Liver (tissue), 9 donors: Measurements from ENCODE around the gene LCK. TPM values are rescaled to one million over a fixed set of nuclear protein-coding genes. Genes with fewer than 3 reads are reported as not detected.

Experiments
- DNase-seq: peaks from one replicate; pipeline ENCODE4 v3.0.0-alpha.2; 2017; ENCODE audit warnings: low spot score
- H3K27ac ChIP-seq, 2 donors: one replicate each; pipeline ENCODE4 v1.7.0; 2013; ENCODE audit warnings: inconsistent platforms in 2 of 2, low read length in 2 of 2, control low read depth in 1 of 2, low read depth in 1 of 2, mild to moderate bottlenecking in 1 of 2
- H3K27me3 ChIP-seq, 4 donors: one replicate each; pipeline versions ENCODE4 v1.6.1 to v1.7.0; 2013; ENCODE audit warnings: low read length in 3 of 4, inconsistent platforms in 1 of 4, mild to moderate bottlenecking in 1 of 4, moderate library complexity in 1 of 4; ENCODE audit not compliant: control insufficient read depth in 4 of 4, insufficient read depth in 4 of 4
- H3K36me3 ChIP-seq, 4 donors: one replicate each; pipeline versions ENCODE4 v1.6.1 to v1.7.0; 2013; ENCODE audit warnings: low read length in 3 of 4, mild to moderate bottlenecking in 3 of 4, low read depth in 1 of 4, moderate library complexity in 1 of 4; ENCODE audit not compliant: control insufficient read depth in 4 of 4, insufficient read depth in 3 of 4
- H3K4me1 ChIP-seq, 4 donors: one replicate each; pipeline versions ENCODE4 v1.6.1 to v1.7.0; 2013; ENCODE audit warnings: low read length in 3 of 4, mild to moderate bottlenecking in 3 of 4, moderate library complexity in 1 of 4; ENCODE audit not compliant: control insufficient read depth in 4 of 4, insufficient read depth in 4 of 4
- H3K4me3 ChIP-seq, 3 donors: one replicate each; pipeline versions ENCODE4 v1.6.1 to v1.7.0; 2013; ENCODE audit warnings: low read length in 3 of 3, control low read depth in 1 of 3, low read depth in 1 of 3, mild to moderate bottlenecking in 1 of 3
- H3K9ac ChIP-seq, 2 donors: one replicate each; pipeline ENCODE4 v1.7.0; 2013; ENCODE audit warnings: low read length in 2 of 2, mild to moderate bottlenecking in 2 of 2, moderate library complexity in 2 of 2, control low read depth in 1 of 2, low read depth in 1 of 2
- H3K9me3 ChIP-seq, 4 donors: one replicate each; pipeline versions ENCODE4 v1.6.1 to v1.7.0; 2013; ENCODE audit warnings: low read length in 3 of 4; ENCODE audit not compliant: control insufficient read depth in 4 of 4
- CTCF ChIP-seq: fragments of 150-350 bp; IDR thresholded peaks from 2 replicates; pipeline ENCODE4 v1.5.1; 2017; ENCODE audit warnings: improper control_type of control experiment, low read depth, low read length; ENCODE audit not compliant: missing input control
- EGR1 ChIP-seq, 2 donors: IDR thresholded peaks; 2 replicates each; pipeline ENCODE4 v1.6.1; 2016 to 2018; ENCODE audit warnings: antibody characterized with exemption in 2 of 2, low read depth in 2 of 2
- FOXA1 ChIP-seq: IDR thresholded peaks from 2 replicates; pipeline ENCODE4 v1.6.1; 2016; ENCODE audit warnings: antibody characterized with exemption
- FOXA2 ChIP-seq: IDR thresholded peaks from 2 replicates; pipeline ENCODE4 v1.6.1; 2016; ENCODE audit warnings: antibody characterized with exemption
- GABPA ChIP-seq, 2 donors: IDR thresholded peaks in 1 of 2; conservative IDR thresholded peaks in 1 of 2; 2 replicates each; pipeline ENCODE4 v1.6.1; 2016; ENCODE audit warnings: antibody characterized with exemption in 2 of 2, mild to moderate bottlenecking in 1 of 2, moderate library complexity in 1 of 2
- HNF4A ChIP-seq, 2 donors: conservative IDR thresholded peaks; 2 replicates each; pipeline ENCODE4 v1.6.1; 2016; ENCODE audit warnings: antibody characterized with exemption in 2 of 2, mild to moderate bottlenecking in 2 of 2
- HNF4G ChIP-seq: IDR thresholded peaks from 2 replicates; pipeline ENCODE4 v1.6.1; 2016; ENCODE audit warnings: antibody characterized with exemption
- JUND ChIP-seq, 2 donors: IDR thresholded peaks; 2 replicates each; pipeline ENCODE4 v1.6.1; 2016; ENCODE audit warnings: antibody characterized with exemption in 2 of 2
- NR2F2 ChIP-seq: IDR thresholded peaks from 2 replicates; pipeline ENCODE4 v1.6.1; 2016; ENCODE audit warnings: antibody characterized with exemption
- RAD21 ChIP-seq, 2 donors: IDR thresholded peaks; 2 replicates each; pipeline ENCODE4 v1.6.1; 2016; ENCODE audit warnings: antibody characterized with exemption in 2 of 2, mild to moderate bottlenecking in 2 of 2
- RXRA ChIP-seq, 2 donors: IDR thresholded peaks; 2 replicates each; pipeline ENCODE4 v1.6.1; 2017 to 2018; ENCODE audit warnings: antibody characterized with exemption in 2 of 2, mild to moderate bottlenecking in 1 of 2
- SP1 ChIP-seq: IDR thresholded peaks from 2 replicates; pipeline ENCODE4 v1.6.1; 2018; ENCODE audit warnings: antibody characterized with exemption, mild to moderate bottlenecking
- TAF1 ChIP-seq: conservative IDR thresholded peaks from 2 replicates; pipeline ENCODE4 v1.6.1; 2016; ENCODE audit warnings: antibody characterized with exemption, mild to moderate bottlenecking
- YY1 ChIP-seq: IDR thresholded peaks from 2 replicates; pipeline ENCODE4 v1.6.1; 2016; ENCODE audit warnings: antibody characterized with exemption, mild to moderate bottlenecking
- WGBS: extraction: QIAGEN DNeasy Blood & Tissue Kit; methylation state at CpG from one replicate; pipeline ENCODE4 v1.1.7; 2013; 5-methylcytosine and 5-hydroxymethylcytosine counted together
- polyA plus RNA-seq, 2 donors: library from polyadenylated mRNA; stranded (reverse) in 1 of 2; unstranded in 1 of 2; fragments of 200-250 nt in 1 of 2; fragments of >200 nt in 1 of 2; fragmentation: Nextera tagmentation in 1 of 2; extraction: Ambion mirVana in 1 of 2; gene quantifications; one replicate each; pipeline versions ENCODE4 v1.2.1 to v1.2.3, GENCODE V29; 2013 to 2015
- total RNA-seq, 2 donors: library from RNA; depleted of rRNA; stranded (reverse); fragments of >200 nt; gene quantifications; one replicate each; pipeline ENCODE4 v1.2.3, GENCODE V29; 2014
- TF ChIP-seq, protein P1 (sequence below): IDR thresholded peaks from 2 replicates; pipeline ENCODE4 v1.6.1; 2016; ENCODE audit warnings: antibody characterized with exemption
- TF ChIP-seq, protein P2 (sequence below): IDR thresholded peaks from 2 replicates; pipeline ENCODE4 v1.6.1; 2016; ENCODE audit warnings: antibody characterized with exemption, mild to moderate bottlenecking
- TF ChIP-seq, protein P3 (sequence below): IDR thresholded peaks from 2 replicates; pipeline ENCODE4 v1.6.1; 2016; ENCODE audit warnings: antibody characterized with exemption
- TF ChIP-seq, protein P4 (sequence below): IDR thresholded peaks from 2 replicates; pipeline ENCODE4 v1.6.1; 2016; ENCODE audit warnings: antibody characterized with exemption
- donor health status: healthy.
- donor health status: healthy.
- donor health status: healthy.
- donor health status: healthy.
- donor health status: healthy.

Gene LCK
- total and polyA plus RNA-seq, 4 donors = 0.93 to 3.8 (median 1.2) TPM

DNA sequence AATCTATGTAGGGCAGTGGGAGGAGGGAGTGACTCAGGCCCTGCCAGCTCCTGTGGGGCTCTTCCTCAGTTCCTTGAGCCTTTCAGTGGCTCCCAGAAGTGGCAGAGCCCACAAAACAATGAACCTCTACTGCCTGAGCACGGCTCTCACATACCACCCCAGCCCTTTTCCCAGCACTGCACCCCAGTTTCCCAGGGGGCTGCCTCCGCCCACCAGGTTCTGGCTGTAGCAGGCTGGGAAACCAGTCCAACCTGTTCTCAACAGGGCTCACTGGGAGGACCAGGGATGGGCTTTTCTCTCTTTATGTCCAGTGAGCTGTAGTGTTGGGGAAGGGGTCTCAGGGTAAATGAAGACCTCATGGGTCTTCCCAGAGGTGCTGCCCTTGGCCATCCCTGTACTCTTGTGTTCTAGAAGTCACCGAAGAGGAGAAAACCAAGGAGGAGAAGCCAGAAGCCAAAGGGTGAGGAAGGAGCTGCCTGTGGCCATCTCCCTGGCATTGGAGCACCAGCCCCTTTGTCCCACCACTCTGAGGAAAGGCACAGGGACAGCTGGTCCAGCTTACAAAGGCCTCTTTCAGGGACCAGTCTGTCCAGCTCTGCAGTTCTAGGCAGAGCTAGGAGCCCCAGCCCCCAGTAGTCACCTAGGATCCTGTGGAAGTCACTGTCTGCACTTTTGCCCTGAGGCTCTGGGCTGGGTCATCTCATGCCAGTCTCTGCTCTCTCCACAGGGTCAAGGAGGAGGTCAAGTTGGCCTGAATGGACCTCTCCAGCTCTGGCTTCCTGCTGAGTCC lies 81.4 kb downstream of the LCK start:
- Histone ChIP-seq H3K27me3 (no peaks in the 10 kb centered on the region), H3K27ac (no peak overlapping the region), H3K36me3 (peaks cover 1 to 55% (median 34%) of the 10 kb centered on the region in 4 donors), H3K4me3 (no peak overlapping the region), H3K9me3 (no peaks in the 10 kb centered on the region), H3K9ac (no peak overlapping the region), H3K4me1 (peaks cover 2 to 19% (median 8%) of the 10 kb centered on the region in 4 donors)
- no peak for TF ChIP-seq RXRA (IDR thresholded peaks at IDR 0.05)
- TF ChIP-seq, protein P1, sequence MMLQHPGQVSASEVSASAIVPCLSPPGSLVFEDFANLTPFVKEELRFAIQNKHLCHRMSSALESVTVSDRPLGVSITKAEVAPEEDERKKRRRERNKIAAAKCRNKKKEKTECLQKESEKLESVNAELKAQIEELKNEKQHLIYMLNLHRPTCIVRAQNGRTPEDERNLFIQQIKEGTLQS = no peak
- TF ChIP-seq HNF4G = no peak
- no peak for TF ChIP-seq RAD21 (IDR thresholded peaks at IDR 0.05)
- no peak for TF ChIP-seq NR2F2
- TF ChIP-seq CTCF = no peak
- no peak for TF ChIP-seq FOXA1
- TF ChIP-seq EGR1 (IDR thresholded peaks at IDR 0.05; ENCODE audit: low read depth in 2 of 2) = no peak
- TF ChIP-seq HNF4A (conservative IDR thresholded peaks at IDR 0.05) = no peak
- TF ChIP-seq TAF1 = no peak
- no peak for TF ChIP-seq GABPA (IDR thresholded peaks at IDR 0.05 in 1 of 2, conservative IDR thresholded peaks at IDR 0.05 in 1 of 2)
- TF ChIP-seq JUND (IDR thresholded peaks at IDR 0.05) = no peak
- TF ChIP-seq YY1 = no peak
- no peak for TF ChIP-seq SP1
- TF ChIP-seq FOXA2 = no peak
- TF ChIP-seq, protein P2, sequence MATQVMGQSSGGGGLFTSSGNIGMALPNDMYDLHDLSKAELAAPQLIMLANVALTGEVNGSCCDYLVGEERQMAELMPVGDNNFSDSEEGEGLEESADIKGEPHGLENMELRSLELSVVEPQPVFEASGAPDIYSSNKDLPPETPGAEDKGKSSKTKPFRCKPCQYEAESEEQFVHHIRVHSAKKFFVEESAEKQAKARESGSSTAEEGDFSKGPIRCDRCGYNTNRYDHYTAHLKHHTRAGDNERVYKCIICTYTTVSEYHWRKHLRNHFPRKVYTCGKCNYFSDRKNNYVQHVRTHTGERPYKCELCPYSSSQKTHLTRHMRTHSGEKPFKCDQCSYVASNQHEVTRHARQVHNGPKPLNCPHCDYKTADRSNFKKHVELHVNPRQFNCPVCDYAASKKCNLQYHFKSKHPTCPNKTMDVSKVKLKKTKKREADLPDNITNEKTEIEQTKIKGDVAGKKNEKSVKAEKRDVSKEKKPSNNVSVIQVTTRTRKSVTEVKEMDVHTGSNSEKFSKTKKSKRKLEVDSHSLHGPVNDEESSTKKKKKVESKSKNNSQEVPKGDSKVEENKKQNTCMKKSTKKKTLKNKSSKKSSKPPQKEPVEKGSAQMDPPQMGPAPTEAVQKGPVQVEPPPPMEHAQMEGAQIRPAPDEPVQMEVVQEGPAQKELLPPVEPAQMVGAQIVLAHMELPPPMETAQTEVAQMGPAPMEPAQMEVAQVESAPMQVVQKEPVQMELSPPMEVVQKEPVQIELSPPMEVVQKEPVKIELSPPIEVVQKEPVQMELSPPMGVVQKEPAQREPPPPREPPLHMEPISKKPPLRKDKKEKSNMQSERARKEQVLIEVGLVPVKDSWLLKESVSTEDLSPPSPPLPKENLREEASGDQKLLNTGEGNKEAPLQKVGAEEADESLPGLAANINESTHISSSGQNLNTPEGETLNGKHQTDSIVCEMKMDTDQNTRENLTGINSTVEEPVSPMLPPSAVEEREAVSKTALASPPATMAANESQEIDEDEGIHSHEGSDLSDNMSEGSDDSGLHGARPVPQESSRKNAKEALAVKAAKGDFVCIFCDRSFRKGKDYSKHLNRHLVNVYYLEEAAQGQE = no peak
- TF ChIP-seq, protein P3, sequence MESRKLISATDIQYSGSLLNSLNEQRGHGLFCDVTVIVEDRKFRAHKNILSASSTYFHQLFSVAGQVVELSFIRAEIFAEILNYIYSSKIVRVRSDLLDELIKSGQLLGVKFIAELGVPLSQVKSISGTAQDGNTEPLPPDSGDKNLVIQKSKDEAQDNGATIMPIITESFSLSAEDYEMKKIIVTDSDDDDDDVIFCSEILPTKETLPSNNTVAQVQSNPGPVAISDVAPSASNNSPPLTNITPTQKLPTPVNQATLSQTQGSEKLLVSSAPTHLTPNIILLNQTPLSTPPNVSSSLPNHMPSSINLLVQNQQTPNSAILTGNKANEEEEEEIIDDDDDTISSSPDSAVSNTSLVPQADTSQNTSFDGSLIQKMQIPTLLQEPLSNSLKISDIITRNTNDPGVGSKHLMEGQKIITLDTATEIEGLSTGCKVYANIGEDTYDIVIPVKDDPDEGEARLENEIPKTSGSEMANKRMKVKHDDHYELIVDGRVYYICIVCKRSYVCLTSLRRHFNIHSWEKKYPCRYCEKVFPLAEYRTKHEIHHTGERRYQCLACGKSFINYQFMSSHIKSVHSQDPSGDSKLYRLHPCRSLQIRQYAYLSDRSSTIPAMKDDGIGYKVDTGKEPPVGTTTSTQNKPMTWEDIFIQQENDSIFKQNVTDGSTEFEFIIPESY = no peak
- TF ChIP-seq, protein P4, sequence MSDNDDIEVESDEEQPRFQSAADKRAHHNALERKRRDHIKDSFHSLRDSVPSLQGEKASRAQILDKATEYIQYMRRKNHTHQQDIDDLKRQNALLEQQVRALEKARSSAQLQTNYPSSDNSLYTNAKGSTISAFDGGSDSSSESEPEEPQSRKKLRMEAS = no peak
- 86% methylated on average over 3 of the region's 3 CpGs for WGBS
- DNase-seq = no peak
